ENCODE data around the gene GDI1.

- no peak for TF ChIP-seq POLR2A (IDR thresholded peaks at IDR 0.05)
- TF ChIP-seq CTCF (IDR thresholded peaks at IDR 0.05): no peak
Observed at GRCh38 chrX:154446430-154446829, 9.5 kb downstream of the GDI1 start.
